ENCODE measurements around the gene SAFB2.

The SAFB2 gene

GRCh38 chr19:5545051-5545450, 77.5 kb downstream of the SAFB2 start:
- Mint-ChIP-seq H3K27ac (no peak overlapping the region), H3K27me3 (peaks cover 6% of the 10 kb centered on the region)
- no peak for DNase-seq (ENCODE audit: low spot score in 2 of 2)

GRCh38 chr19:5542665-5543064, 79.9 kb downstream of the SAFB2 start:
- ATAC-seq (ENCODE audit: low read depth) (no peak), DNase-seq (ENCODE audit: low spot score in 2 of 2) (no peak)
- Mint-ChIP-seq H3K27me3 (peaks cover 8% of the 10 kb centered on the region), H3K36me3 (no peaks in the 10 kb centered on the region), H3K9me3 (no peaks in the 10 kb centered on the region), H3K4me1 (peaks cover 2% of the 10 kb centered on the region), H3K4me3 (no peak overlapping the region), H3K27ac (no peak overlapping the region)

More at GRCh38 chr19:5545051-5545450, 77.5 kb downstream of the SAFB2 start:
- ATAC-seq (ENCODE audit: low read depth): no peak
- Mint-ChIP-seq H3K9me3 (no peaks in the 10 kb centered on the region), H3K36me3 (no peaks in the 10 kb centered on the region), H3K4me3 (no peak overlapping the region), H3K4me1 (no peaks in the 10 kb centered on the region)

DNA sequence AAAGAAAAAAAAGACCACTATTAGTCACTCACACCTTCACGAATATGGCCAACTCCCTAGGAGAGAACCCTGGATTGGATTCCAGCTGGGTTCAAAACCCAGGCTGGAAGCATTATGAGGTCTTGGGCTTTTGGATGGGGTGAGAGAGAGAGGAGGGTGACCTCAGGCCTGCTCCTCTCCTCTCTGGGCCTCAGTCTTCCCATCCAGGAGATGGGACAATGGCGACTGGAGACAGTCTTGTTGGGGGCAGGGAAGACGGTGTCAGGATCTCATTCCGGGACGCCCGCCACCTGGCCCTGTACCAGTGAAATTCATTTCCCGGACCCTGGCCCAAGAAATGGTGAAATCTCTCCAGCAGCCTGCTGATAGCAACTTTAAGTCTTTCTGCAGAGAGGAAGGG, 81.1 kb downstream of the SAFB2 start:
- ATAC-seq (ENCODE audit: low read depth) (no peak), DNase-seq (ENCODE audit: low spot score in 2 of 2) (no peak)
- H3K36me3 Mint-ChIP-seq: no peaks in the 10 kb centered on the region
- no peaks in the 10 kb centered on the region for H3K9me3 Mint-ChIP-seq
- H3K4me3 Mint-ChIP-seq: no peak overlapping the region
- H3K27ac Mint-ChIP-seq: no peak overlapping the region
- H3K27me3 Mint-ChIP-seq: peaks cover 9% of the 10 kb centered on the region
- peaks cover 2% of the 10 kb centered on the region for H3K4me1 Mint-ChIP-seq

DNA sequence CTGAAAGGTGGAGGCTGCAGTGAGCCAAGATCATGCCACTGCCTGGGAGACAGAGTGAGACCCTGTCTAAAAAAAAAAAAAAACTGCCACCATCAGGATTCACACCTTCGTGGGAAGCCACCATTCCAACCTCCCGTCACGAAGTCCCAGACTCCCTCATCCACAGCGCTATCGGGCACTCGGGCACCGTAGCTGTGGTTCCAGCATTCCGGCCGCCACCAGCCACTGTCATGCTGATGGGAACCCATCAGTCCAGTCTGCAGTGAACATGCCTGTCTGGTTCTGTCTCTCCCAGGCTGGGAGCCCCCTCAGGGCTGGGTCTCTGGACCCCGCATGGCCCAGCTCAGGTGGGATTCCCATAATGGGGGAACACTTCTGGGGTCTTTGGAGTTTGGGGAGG, 82.4 kb downstream of the SAFB2 start:
- Mint-ChIP-seq H3K4me1 (peaks cover 2% of the 10 kb centered on the region), H3K27me3 (peaks cover 10% of the 10 kb centered on the region), H3K4me3 (no peak overlapping the region), H3K27ac (no peak overlapping the region), H3K36me3 (peaks cover under 1% of the 10 kb centered on the region), H3K9me3 (no peaks in the 10 kb centered on the region)
- no peak for ATAC-seq (ENCODE audit: low read depth)
- DNase-seq (ENCODE audit: low spot score in 2 of 2): no peak

GRCh38 chr19:5537870-5538269, 84.7 kb downstream of the SAFB2 start:
- Mint-ChIP-seq H3K4me3 (no peak overlapping the region), H3K9me3 (peaks cover 7% of the 10 kb centered on the region), H3K27me3 (peaks cover 17% of the 10 kb centered on the region), H3K27ac (no peak overlapping the region), H3K4me1 (peaks cover 2% of the 10 kb centered on the region), H3K36me3 (peaks cover 8% of the 10 kb centered on the region)
- DNase-seq (ENCODE audit: low spot score in 2 of 2): no peak
- ATAC-seq (ENCODE audit: low read depth): no peak
